GM23338 (cell line): ENCODE data around the gene SESN2. TPM values are rescaled to one million over a fixed set of nuclear protein-coding genes. Genes with fewer than 3 reads are reported as not detected.

Experiments
- ATAC-seq: fragments of 200-7000 bp; cut with Tn5 transposase; 3 replicates; pipeline ENCODE4 v1.9.1; 2020
- DNase-seq: peaks from one replicate; pipeline ENCODE4 v3.0.0-alpha.2; 2015; ENCODE audit warnings: low spot score
- H2AFZ ChIP-seq: fragments of 200-600 bp; sonication (generic); 2 replicates; pipeline ENCODE4 v1.8.0; 2016; ENCODE audit warnings: antibody characterized with exemption, mild to moderate bottlenecking, moderate library complexity
- H3F3A ChIP-seq: fragments of 200-600 bp; sonication (generic); replicated peaks from 2 replicates; pipeline ENCODE4 v1.8.0; 2017; ENCODE audit warnings: antibody characterized with exemption, mixed run types, low read depth
- H3K27ac ChIP-seq: fragments of 200-600 bp; sonication (generic); 2 replicates; pipeline ENCODE4 v1.6.1; 2016; ENCODE audit warnings: low read depth
- H3K27me3 ChIP-seq: fragments of 200-600 bp; sonication (generic); 2 replicates; pipeline ENCODE4 v1.8.0; 2016; ENCODE audit warnings: mild to moderate bottlenecking, mixed run types, moderate library complexity; ENCODE audit not compliant: insufficient read depth
- H3K36me3 ChIP-seq: fragments of 200-600 bp; sonication (generic); 2 replicates; pipeline ENCODE4 v1.8.0; 2016; ENCODE audit warnings: mild to moderate bottlenecking; ENCODE audit not compliant: insufficient read depth
- H3K4me1 ChIP-seq: fragments of 200-600 bp; sonication (generic); 2 replicates; pipeline ENCODE4 v1.8.0; 2016; ENCODE audit warnings: mild to moderate bottlenecking, moderate library complexity; ENCODE audit not compliant: insufficient read depth
- H3K4me2 ChIP-seq: fragments of 200-600 bp; sonication (generic); 2 replicates; pipeline ENCODE4 v1.7.1; 2017; ENCODE audit warnings: mixed run types
- H3K4me3 ChIP-seq: fragments of 200-600 bp; sonication (generic); 2 replicates; pipeline ENCODE4 v1.6.1; 2016; ENCODE audit warnings: mixed run types
- H3K79me2 ChIP-seq: fragments of 200-600 bp; sonication (generic); replicated peaks from 2 replicates; pipeline ENCODE4 v1.8.0; 2017; ENCODE audit warnings: mild to moderate bottlenecking; ENCODE audit not compliant: insufficient read depth
- H3K9me2 ChIP-seq: fragments of 200-600 bp; sonication (generic); 2 replicates; pipeline ENCODE4 v1.8.0; 2017; ENCODE audit not compliant: insufficient read depth
- H4K20me1 ChIP-seq: fragments of 200-600 bp; sonication (generic); replicated peaks from 2 replicates; pipeline ENCODE4 v1.8.0; 2017; ENCODE audit warnings: mild to moderate bottlenecking; ENCODE audit not compliant: insufficient read depth
- H3K27ac Mint-ChIP-seq: 2 replicates; pipeline ENCODE4 v1.8.0; 2020; ENCODE audit warnings: inconsistent platforms, mild to moderate bottlenecking, moderate library complexity, mixed read lengths
- H3K27me3 Mint-ChIP-seq: 3 replicates; pipeline ENCODE4 v1.8.0; 2022; ENCODE audit warnings: low read depth, mild to moderate bottlenecking, moderate library complexity, mixed read lengths, inconsistent platforms; ENCODE audit not compliant: insufficient read depth, poor library complexity
- H3K36me3 Mint-ChIP-seq: 3 replicates; pipeline ENCODE4 v1.8.0; 2021; ENCODE audit warnings: low read depth, mild to moderate bottlenecking, inconsistent platforms, moderate library complexity, mixed read lengths
- H3K4me1 Mint-ChIP-seq: 3 replicates; pipeline ENCODE4 v1.8.0; 2020; ENCODE audit warnings: mild to moderate bottlenecking, inconsistent platforms, mixed read lengths
- H3K4me3 Mint-ChIP-seq: 3 replicates; pipeline ENCODE4 v1.8.0; 2021; ENCODE audit warnings: moderate library complexity, mild to moderate bottlenecking, inconsistent platforms, mixed read lengths
- H3K9me3 Mint-ChIP-seq: 3 replicates; pipeline ENCODE4 v1.8.0; 2020; ENCODE audit warnings: moderate library complexity, mild to moderate bottlenecking, inconsistent platforms, mixed read lengths
- EZH2 ChIP-seq: fragments of 200-600 bp; sonication (generic); IDR thresholded peaks from one replicate; pipeline ENCODE4 v1.8.0; 2017; ENCODE audit warnings: antibody characterized with exemption, mild to moderate bottlenecking, low read depth; ENCODE audit not compliant: unreplicated experiment
- EZH2phosphoT487 ChIP-seq: fragments of 200-600 bp; sonication (generic); IDR thresholded peaks from one replicate; pipeline ENCODE4 v1.8.1; 2018; ENCODE audit warnings: antibody characterized with exemption; ENCODE audit not compliant: unreplicated experiment
- JUNB ChIP-seq: IDR thresholded peaks from one replicate; pipeline ENCODE4 v1.6.1; 2016; ENCODE audit warnings: antibody characterized with exemption; ENCODE audit not compliant: unreplicated experiment
- NANOG ChIP-seq: IDR thresholded peaks from 2 replicates; pipeline ENCODE4 v1.6.1; 2016; ENCODE audit warnings: antibody characterized with exemption, borderline replicate concordance
- POLR2AphosphoS5 ChIP-seq: IDR thresholded peaks from 2 replicates; pipeline ENCODE4 v1.6.1; 2016; ENCODE audit warnings: antibody characterized with exemption, low read depth
- STAT1 ChIP-seq: IDR thresholded peaks from one replicate; pipeline ENCODE4 v1.6.1; 2016; ENCODE audit warnings: antibody characterized with exemption; ENCODE audit not compliant: unreplicated experiment
- ZNF114 ChIP-seq: fragments of 250-450 bp; sonication (Bioruptor Pico); IDR thresholded peaks from 2 replicates; pipeline ENCODE4 v1.5.0; 2020; ENCODE audit warnings: mild to moderate bottlenecking, moderate library complexity
- ZNF331 ChIP-seq: fragments of 250-450 bp; sonication (Bioruptor Pico); IDR thresholded peaks from 2 replicates; pipeline ENCODE4 v1.5.0; 2020; ENCODE audit warnings: low read depth, mild to moderate bottlenecking, moderate library complexity
- polyA plus RNA-seq: library from polyadenylated mRNA; unstranded; fragments of >200 nt; fragmentation: Nextera tagmentation; extraction: Ambion mirVana; gene quantifications from 2 replicates; pipeline ENCODE4 v1.2.1, GENCODE V29; 2016
- total RNA-seq: library from RNA; depleted of rRNA; stranded (reverse); fragments of >200 nt; shearing (Covaris generic); gene quantifications from 2 replicates; pipeline ENCODE4 v1.2.3, GENCODE V29; 2014
- TF ChIP-seq, protein P1 (sequence below): IDR thresholded peaks from one replicate; pipeline ENCODE4 v1.6.1; 2018; ENCODE audit warnings: antibody characterized with exemption; ENCODE audit not compliant: unreplicated experiment
- TF ChIP-seq, protein P2 (sequence below): fragments of 250-450 bp; sonication (Bioruptor Pico); IDR thresholded peaks from 2 replicates; pipeline ENCODE4 v1.5.0; 2020; ENCODE audit warnings: mild to moderate bottlenecking, moderate library complexity
- TF ChIP-seq, protein P3 (sequence below): IDR thresholded peaks from 2 replicates; pipeline ENCODE4 v1.6.1; 2016; ENCODE audit warnings: antibody characterized with exemption

SESN2 gene
- total and polyA plus RNA-seq, 2 experiments from 2014 or later: 22.8 to 52.1 TPM

DNA sequence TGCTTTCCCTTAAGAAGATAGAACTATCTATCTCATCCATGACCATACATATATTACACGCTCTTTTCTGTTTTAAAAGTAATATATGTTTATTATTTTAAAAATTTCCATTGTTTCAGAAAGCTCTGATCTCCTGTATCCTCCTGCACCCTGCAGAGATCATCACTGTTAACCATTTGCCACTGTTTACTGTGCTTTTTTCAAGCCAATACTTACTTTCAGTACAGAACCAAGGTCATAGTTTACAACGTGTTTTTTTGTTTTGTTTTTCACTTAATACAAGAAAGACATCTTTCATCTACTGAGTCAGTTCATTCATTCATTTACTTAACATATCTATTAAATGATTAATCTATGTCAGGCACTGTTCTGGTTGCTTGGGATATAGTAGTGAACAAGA lies 10.2 kb downstream of the SESN2 start:
- Histone ChIP-seq H2AFZ (no peak overlapping the region), H4K20me1 (peaks cover 51% of the 10 kb centered on the region)
- ATAC-seq: no peak

DNA sequence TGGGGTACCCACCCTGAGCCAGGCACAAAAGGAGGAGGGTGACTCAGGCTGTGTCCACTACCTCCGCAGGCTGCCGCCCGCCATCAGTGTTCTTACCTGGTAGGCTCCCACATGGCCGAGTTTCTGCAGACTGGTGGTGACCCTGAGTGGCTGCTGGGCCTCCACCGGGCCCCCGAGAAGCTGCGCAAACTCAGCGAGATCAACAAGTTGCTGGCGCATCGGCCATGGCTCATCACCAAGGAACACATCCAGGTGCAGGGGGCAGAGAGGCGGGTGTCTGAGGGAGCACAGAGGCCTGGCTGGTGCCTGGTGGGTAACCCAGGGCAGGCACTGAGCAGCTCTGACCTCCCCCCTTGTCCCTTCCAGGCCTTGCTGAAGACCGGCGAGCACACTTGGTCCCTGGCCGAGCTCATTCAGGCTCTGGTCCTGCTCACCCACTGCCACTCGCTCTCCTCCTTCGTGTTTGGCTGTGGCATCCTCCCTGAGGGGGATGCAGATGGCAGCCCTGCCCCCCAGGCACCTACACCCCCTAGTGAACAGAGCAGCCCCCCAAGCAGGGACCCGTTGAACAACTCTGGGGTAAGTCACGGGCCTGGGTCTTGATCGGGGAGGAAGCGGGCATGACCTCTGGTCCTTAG lies 13.0 kb downstream of the SESN2 start:
- Mint-ChIP-seq H3K27me3 (peaks cover 6% of the 10 kb centered on the region), H3K9me3 (no peaks in the 10 kb centered on the region), H3K4me1 (peaks cover 9% of the 10 kb centered on the region), H3K27ac (no peak overlapping the region), H3K36me3 (peaks cover 74% of the 10 kb centered on the region), H3K4me3 (no peak overlapping the region)
- H3K9me2 ChIP-seq: no peaks in the 10 kb centered on the region
- H3F3A ChIP-seq: no peaks in the 10 kb centered on the region
- peaks cover 43% of the 10 kb centered on the region for H3K79me2 ChIP-seq
- H3K4me3 ChIP-seq: no peak overlapping the region
- H3K4me2 ChIP-seq: no peak overlapping the region
- no peak overlapping the region for H2AFZ ChIP-seq
- no peak for ATAC-seq
- peaks cover 31% of the 10 kb centered on the region for H4K20me1 ChIP-seq
- H3K4me1 ChIP-seq: no peaks in the 10 kb centered on the region; the same call in 1 of the 2 replicates
- no peaks in the 10 kb centered on the region for H3K27me3 ChIP-seq
- H3K36me3 ChIP-seq: peaks cover 47% of the 10 kb centered on the region
- H3K27ac ChIP-seq: no peak overlapping the region
- no peak for DNase-seq
- TF ChIP-seq, protein P1, sequence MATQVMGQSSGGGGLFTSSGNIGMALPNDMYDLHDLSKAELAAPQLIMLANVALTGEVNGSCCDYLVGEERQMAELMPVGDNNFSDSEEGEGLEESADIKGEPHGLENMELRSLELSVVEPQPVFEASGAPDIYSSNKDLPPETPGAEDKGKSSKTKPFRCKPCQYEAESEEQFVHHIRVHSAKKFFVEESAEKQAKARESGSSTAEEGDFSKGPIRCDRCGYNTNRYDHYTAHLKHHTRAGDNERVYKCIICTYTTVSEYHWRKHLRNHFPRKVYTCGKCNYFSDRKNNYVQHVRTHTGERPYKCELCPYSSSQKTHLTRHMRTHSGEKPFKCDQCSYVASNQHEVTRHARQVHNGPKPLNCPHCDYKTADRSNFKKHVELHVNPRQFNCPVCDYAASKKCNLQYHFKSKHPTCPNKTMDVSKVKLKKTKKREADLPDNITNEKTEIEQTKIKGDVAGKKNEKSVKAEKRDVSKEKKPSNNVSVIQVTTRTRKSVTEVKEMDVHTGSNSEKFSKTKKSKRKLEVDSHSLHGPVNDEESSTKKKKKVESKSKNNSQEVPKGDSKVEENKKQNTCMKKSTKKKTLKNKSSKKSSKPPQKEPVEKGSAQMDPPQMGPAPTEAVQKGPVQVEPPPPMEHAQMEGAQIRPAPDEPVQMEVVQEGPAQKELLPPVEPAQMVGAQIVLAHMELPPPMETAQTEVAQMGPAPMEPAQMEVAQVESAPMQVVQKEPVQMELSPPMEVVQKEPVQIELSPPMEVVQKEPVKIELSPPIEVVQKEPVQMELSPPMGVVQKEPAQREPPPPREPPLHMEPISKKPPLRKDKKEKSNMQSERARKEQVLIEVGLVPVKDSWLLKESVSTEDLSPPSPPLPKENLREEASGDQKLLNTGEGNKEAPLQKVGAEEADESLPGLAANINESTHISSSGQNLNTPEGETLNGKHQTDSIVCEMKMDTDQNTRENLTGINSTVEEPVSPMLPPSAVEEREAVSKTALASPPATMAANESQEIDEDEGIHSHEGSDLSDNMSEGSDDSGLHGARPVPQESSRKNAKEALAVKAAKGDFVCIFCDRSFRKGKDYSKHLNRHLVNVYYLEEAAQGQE: no peak
- TF ChIP-seq, protein P2, sequence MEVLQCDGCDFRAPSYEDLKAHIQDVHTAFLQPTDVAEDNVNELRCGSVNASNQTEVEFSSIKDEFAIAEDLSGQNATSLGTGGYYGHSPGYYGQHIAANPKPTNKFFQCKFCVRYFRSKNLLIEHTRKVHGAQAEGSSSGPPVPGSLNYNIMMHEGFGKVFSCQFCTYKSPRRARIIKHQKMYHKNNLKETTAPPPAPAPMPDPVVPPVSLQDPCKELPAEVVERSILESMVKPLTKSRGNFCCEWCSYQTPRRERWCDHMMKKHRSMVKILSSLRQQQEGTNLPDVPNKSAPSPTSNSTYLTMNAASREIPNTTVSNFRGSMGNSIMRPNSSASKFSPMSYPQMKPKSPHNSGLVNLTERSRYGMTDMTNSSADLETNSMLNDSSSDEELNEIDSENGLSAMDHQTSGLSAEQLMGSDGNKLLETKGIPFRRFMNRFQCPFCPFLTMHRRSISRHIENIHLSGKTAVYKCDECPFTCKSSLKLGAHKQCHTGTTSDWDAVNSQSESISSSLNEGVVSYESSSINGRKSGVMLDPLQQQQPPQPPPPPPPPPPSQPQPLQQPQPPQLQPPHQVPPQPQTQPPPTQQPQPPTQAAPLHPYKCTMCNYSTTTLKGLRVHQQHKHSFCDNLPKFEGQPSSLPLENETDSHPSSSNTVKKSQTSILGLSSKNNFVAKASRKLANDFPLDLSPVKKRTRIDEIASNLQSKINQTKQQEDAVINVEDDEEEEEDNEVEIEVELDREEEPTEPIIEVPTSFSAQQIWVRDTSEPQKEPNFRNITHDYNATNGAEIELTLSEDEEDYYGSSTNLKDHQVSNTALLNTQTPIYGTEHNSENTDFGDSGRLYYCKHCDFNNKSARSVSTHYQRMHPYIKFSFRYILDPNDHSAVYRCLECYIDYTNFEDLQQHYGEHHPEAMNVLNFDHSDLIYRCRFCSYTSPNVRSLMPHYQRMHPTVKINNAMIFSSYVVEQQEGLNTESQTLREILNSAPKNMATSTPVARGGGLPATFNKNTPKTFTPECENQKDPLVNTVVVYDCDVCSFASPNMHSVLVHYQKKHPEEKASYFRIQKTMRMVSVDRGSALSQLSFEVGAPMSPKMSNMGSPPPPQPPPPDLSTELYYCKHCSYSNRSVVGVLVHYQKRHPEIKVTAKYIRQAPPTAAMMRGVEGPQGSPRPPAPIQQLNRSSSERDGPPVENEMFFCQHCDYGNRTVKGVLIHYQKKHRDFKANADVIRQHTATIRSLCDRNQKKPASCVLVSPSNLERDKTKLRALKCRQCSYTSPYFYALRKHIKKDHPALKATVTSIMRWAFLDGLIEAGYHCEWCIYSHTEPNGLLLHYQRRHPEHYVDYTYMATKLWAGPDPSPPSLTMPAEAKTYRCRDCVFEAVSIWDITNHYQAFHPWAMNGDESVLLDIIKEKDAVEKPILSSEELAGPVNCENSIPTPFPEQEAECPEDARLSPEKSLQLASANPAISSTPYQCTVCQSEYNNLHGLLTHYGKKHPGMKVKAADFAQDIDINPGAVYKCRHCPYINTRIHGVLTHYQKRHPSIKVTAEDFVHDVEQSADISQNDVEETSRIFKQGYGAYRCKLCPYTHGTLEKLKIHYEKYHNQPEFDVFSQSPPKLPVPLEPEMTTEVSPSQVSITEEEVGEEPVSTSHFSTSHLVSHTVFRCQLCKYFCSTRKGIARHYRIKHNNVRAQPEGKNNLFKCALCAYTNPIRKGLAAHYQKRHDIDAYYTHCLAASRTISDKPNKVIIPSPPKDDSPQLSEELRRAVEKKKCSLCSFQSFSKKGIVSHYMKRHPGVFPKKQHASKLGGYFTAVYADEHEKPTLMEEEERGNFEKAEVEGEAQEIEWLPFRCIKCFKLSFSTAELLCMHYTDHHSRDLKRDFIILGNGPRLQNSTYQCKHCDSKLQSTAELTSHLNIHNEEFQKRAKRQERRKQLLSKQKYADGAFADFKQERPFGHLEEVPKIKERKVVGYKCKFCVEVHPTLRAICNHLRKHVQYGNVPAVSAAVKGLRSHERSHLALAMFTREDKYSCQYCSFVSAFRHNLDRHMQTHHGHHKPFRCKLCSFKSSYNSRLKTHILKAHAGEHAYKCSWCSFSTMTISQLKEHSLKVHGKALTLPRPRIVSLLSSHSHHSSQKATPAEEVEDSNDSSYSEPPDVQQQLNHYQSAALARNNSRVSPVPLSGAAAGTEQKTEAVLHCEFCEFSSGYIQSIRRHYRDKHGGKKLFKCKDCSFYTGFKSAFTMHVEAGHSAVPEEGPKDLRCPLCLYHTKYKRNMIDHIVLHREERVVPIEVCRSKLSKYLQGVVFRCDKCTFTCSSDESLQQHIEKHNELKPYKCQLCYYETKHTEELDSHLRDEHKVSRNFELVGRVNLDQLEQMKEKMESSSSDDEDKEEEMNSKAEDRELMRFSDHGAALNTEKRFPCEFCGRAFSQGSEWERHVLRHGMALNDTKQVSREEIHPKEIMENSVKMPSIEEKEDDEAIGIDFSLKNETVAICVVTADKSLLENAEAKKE (CRISPR knock-in tag): no peak
- TF ChIP-seq STAT1: no peak
- TF ChIP-seq NANOG: no peak
- TF ChIP-seq EZH2phosphoT487: no peak
- TF ChIP-seq EZH2: no peak
- TF ChIP-seq ZNF331 (CRISPR knock-in tag): no peak
- TF ChIP-seq JUNB: no peak
- no peak for TF ChIP-seq POLR2AphosphoS5
- TF ChIP-seq, protein P3, sequence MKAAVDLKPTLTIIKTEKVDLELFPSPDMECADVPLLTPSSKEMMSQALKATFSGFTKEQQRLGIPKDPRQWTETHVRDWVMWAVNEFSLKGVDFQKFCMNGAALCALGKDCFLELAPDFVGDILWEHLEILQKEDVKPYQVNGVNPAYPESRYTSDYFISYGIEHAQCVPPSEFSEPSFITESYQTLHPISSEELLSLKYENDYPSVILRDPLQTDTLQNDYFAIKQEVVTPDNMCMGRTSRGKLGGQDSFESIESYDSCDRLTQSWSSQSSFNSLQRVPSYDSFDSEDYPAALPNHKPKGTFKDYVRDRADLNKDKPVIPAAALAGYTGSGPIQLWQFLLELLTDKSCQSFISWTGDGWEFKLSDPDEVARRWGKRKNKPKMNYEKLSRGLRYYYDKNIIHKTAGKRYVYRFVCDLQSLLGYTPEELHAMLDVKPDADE: no peak

More for the DNA sequence above, 10.2 kb downstream of the SESN2 start:
- Histone ChIP-seq H3K4me3 (no peak overlapping the region), H3K27ac (peak overlapping the region; percentile 86; the same call in 1 of the 2 replicates), H3K79me2 (peaks cover 71% of the 10 kb centered on the region), H3K4me1 (peaks cover 23% of the 10 kb centered on the region), H3K27me3 (no peaks in the 10 kb centered on the region), H3K9me2 (no peaks in the 10 kb centered on the region), H3K4me2 (no peak overlapping the region), H3F3A (0 out of 2 replicates have a peak, but pooled peaks cover 9% of the 10 kb centered on the region), H3K36me3 (peaks cover 37% of the 10 kb centered on the region)
- Mint-ChIP-seq H3K27ac (no peak overlapping the region), H3K4me1 (peaks cover 35% of the 10 kb centered on the region), H3K9me3 (no peaks in the 10 kb centered on the region), H3K4me3 (no peak overlapping the region), H3K27me3 (peaks cover 13% of the 10 kb centered on the region), H3K36me3 (peaks cover 49% of the 10 kb centered on the region)
- no peak for DNase-seq
- TF ChIP-seq ZNF114 (CRISPR knock-in tag) (no peak), NANOG (no peak), POLR2AphosphoS5 (no peak)
